GM12878 (cell line): ENCODE data around the gene NT5C1A. TPM values are rescaled to one million over a fixed set of nuclear protein-coding genes. Genes with fewer than 3 reads are reported as not detected.

Experiments used
- ATAC-seq: fragments of 200-7000 bp; cut with Tn5 transposase; 3 replicates; pipeline ENCODE4 v1.9.1; 2020; ENCODE audit warnings: mild to moderate bottlenecking, moderate library complexity
- BruUV-seq: library from RNA; stranded (reverse); fragments of 400-500 nt; replicated peaks from 2 replicates; lab custom pipeline; 2021; lab: Mats Ljungman, UMichigan
- CTCF ChIA-PET: fragments of 300-600 bp; sonication (Branson Sonifier 250); formaldehyde crosslinking; extraction: SDS; loops from one replicate; lab custom pipeline; 2021; ENCODE audit warnings: inconsistent platforms; lab: Yijun Ruan, JAX
- POLR2A ChIA-PET: fragments of 350-600 bp; formaldehyde crosslinking; extraction: SDS; loops from one replicate; lab custom pipeline; 2021; ENCODE audit warnings: inconsistent platforms; lab: Charles Lee
- RAD21 ChIA-PET: fragments of 300-600 bp; sonication (Branson Sonifier 250); formaldehyde crosslinking; loops from one replicate; lab custom pipeline; 2023; ENCODE audit warnings: antibody characterized with exemption; ENCODE audit not compliant: unreplicated experiment; lab: Charles Lee
- SMC1A ChIA-PET: fragments of 300-600 bp; sonication (Branson Sonifier 250); formaldehyde crosslinking; loops from one replicate; lab custom pipeline; 2023; ENCODE audit not compliant: unreplicated experiment, uncharacterized antibody; lab: Charles Lee
- DNase-seq: peaks from one replicate; pipeline ENCODE4 v3.0.0-alpha.2; 2011; ENCODE audit warnings: low read depth, low spot score
- FAIRE-seq: peaks from 3 replicates; lab custom pipeline; 2011; peaks lifted over from hg19 to GRCh38; lab: Jason Lieb, UNC
- H2AFZ ChIP-seq: 2 replicates; pipeline ENCODE4 v1.6.0; 2011; ENCODE audit warnings: low read depth, low read length, control low read depth; ENCODE audit not compliant: control insufficient read depth
- H3K27ac ChIP-seq: 2 replicates; pipeline ENCODE4 v1.5.1; 2011; ENCODE audit warnings: control low read depth; ENCODE audit not compliant: control insufficient read depth, insufficient read depth
- H3K27me3 ChIP-seq, 2 experiments: replicated peaks in 1 of 2; 2 replicates each; pipeline versions ENCODE4 v1.6.0 to v1.6.1; 2011; ENCODE audit warnings: low read length in 1 of 2; ENCODE audit not compliant: control insufficient read depth in 2 of 2, insufficient read depth in 2 of 2
- H3K36me3 ChIP-seq, 2 experiments: 2 replicates each; pipeline ENCODE4 v1.5.1; 2011; ENCODE audit warnings: low read length in 1 of 2; ENCODE audit not compliant: control insufficient read depth in 2 of 2, insufficient read depth in 2 of 2
- H3K4me1 ChIP-seq: 2 replicates; pipeline ENCODE4 v1.6.1; 2011; ENCODE audit warnings: mild to moderate bottlenecking, low read length, moderate library complexity, mixed read lengths; ENCODE audit not compliant: control insufficient read depth, insufficient read depth
- H3K4me2 ChIP-seq: 2 replicates; pipeline ENCODE4 v1.6.0; 2011; ENCODE audit warnings: control low read depth; ENCODE audit not compliant: control insufficient read depth, insufficient read depth
- H3K4me3 ChIP-seq: fragments of 200-600 bp; sonication (generic); 2 replicates; pipeline ENCODE4 v1.5.1; 2016
- H3K79me2 ChIP-seq: 2 replicates; pipeline ENCODE4 v1.6.0; 2011; ENCODE audit warnings: low read length; ENCODE audit not compliant: control insufficient read depth, insufficient read depth
- H3K9ac ChIP-seq: 2 replicates; pipeline ENCODE4 v1.8.0; 2011; ENCODE audit warnings: low read length, control low read depth, mixed read lengths; ENCODE audit not compliant: control insufficient read depth, insufficient read depth
- H3K9me3 ChIP-seq: replicated peaks from 3 replicates; pipeline ENCODE4 v1.5.1; 2011; ENCODE audit warnings: mild to moderate bottlenecking, low read length; ENCODE audit not compliant: control insufficient read depth, insufficient read depth
- H4K20me1 ChIP-seq: 2 replicates; pipeline ENCODE4 v1.6.0; 2011; ENCODE audit not compliant: control insufficient read depth, insufficient read depth
- DPF2 ChIP-seq: fragments of 450-650 bp; IDR thresholded peaks from 2 replicates; pipeline ENCODE4 v1.6.1; 2017; ENCODE audit warnings: mild to moderate bottlenecking
- HSF1 ChIP-seq: fragments of 150-350 bp; IDR thresholded peaks from 2 replicates; pipeline ENCODE4 v1.6.1; 2014; ENCODE audit warnings: mild to moderate bottlenecking, low read depth, low read length
- IKZF1 ChIP-seq: fragments of 450-650 bp; conservative IDR thresholded peaks from 2 replicates; pipeline ENCODE4 v1.6.1; 2017; ENCODE audit warnings: antibody characterized with exemption, mild to moderate bottlenecking
- LARP7 ChIP-seq: fragments of 450-650 bp; IDR thresholded peaks from 2 replicates; pipeline ENCODE4 v1.6.1; 2017; ENCODE audit warnings: mild to moderate bottlenecking
- PRDM15 ChIP-seq: fragments of 450-650 bp; formaldehyde crosslinking; IDR thresholded peaks from 2 replicates; pipeline ENCODE4 v1.4.0; 2020; ENCODE audit warnings: mild to moderate bottlenecking, moderate library complexity
- SMAD1 ChIP-seq: fragments of 450-650 bp; IDR thresholded peaks from 2 replicates; pipeline ENCODE4 v1.6.1; 2018; ENCODE audit warnings: mild to moderate bottlenecking, low read depth; ENCODE audit not compliant: partially characterized antibody
- SMARCA5 ChIP-seq: fragments of 450-650 bp; IDR thresholded peaks from 2 replicates; pipeline ENCODE4 v1.6.1; 2017; ENCODE audit warnings: mild to moderate bottlenecking
- SUPT20H ChIP-seq: IDR thresholded peaks from 2 replicates; pipeline ENCODE4 v1.6.1; 2011; ENCODE audit warnings: low read depth, mild to moderate bottlenecking, low read length, moderate library complexity, borderline replicate concordance; ENCODE audit not compliant: control insufficient read depth
- USF2 ChIP-seq: IDR thresholded peaks from 2 replicates; pipeline ENCODE4 v1.6.1; 2011; ENCODE audit warnings: low read depth, low read length, improper control_type of control experiment, borderline replicate concordance
- WGBS: methylation state at CpG from one replicate; pipeline ENCODE4 v1.1.6; 2016; ENCODE audit warnings: low lambda C conversion rate; ENCODE audit not compliant: insufficient replicate concordance, insufficient coverage; ENCODE audit errors: missing lambda C conversion rate; 5-methylcytosine and 5-hydroxymethylcytosine counted together
- in situ Hi-C: fragments of 300-500 bp; cut with MboI; formaldehyde crosslinking; loops from 9 replicates; pipeline ENCODE4 v1.14.3; 2018; ENCODE audit warnings: mixed read lengths
- intact Hi-C: fragments of 100-400 bp; cut with micrococcal nuclease; formaldehyde crosslinking; loops from one replicate; pipeline ENCODE4 v1.14.2; 2022; ENCODE audit not compliant: unreplicated experiment
- polyA plus RNA-seq, 11 experiments: library from polyadenylated mRNA; depleted of rRNA in 4 of 11; unstranded in 6 of 11; stranded (reverse) in 5 of 11; fragments of >200 nt; fragmentation: Nextera tagmentation in 4 of 11; fragmentation: Illumina TruSeq in 1 of 11; extraction: Ambion mirVana in 4 of 11; extraction: Trizol in 1 of 11; gene quantifications; 1 replicate in 1 of 11; 2 replicates in 10 of 11; pipeline versions ENCODE4 v1.2.1 to v1.2.3, GENCODE V29; 2011 to 2016; ENCODE audit warnings: inconsistent platforms in 2 of 11, missing spikeins in 2 of 11, low read depth in 1 of 11
- total RNA-seq, 4 experiments: library from RNA; depleted of rRNA in 3 of 4; stranded (reverse); fragments of >200 nt in 3 of 4; fragmentation: Illumina TruSeq in 1 of 4; extraction: Trizol in 1 of 4; gene quantifications; 2 replicates each; pipeline versions ENCODE4 v1.2.1 to v1.2.3, GENCODE V29; 2013 to 2021
- TF ChIP-seq, protein P1 (sequence below): fragments of 450-650 bp; IDR thresholded peaks from 2 replicates; pipeline ENCODE4 v1.6.1; 2014; ENCODE audit warnings: mild to moderate bottlenecking

Gene NT5C1A
- total and polyA plus RNA-seq, 10 of the 15 experiments (the other 5 are each of a cell fraction or from before 2014, with no cell fraction given), result 0.05 to 0.77 (median 0.22) TPM; not detected in 1

GRCh38 chr1:39635205-39635870 is 36.6 kb downstream of the NT5C1A start:
- in situ Hi-C loops (no loop called here), intact Hi-C loops (no loop called here)
- Histone ChIP-seq H2AFZ (no peak overlapping the region), H3K27ac (no peak overlapping the region), H3K36me3 (no peaks in the 10 kb centered on the region), H3K4me1 (peaks cover 3% of the 10 kb centered on the region; the same call in 1 of the 2 replicates), H3K4me3 (no peak overlapping the region), H3K79me2 (no peaks in the 10 kb centered on the region), H3K4me2 (no peak overlapping the region), H3K9me3 (no peaks in the 10 kb centered on the region), H3K27me3 (peaks cover 2 to 20% of the 10 kb centered on the region in 2 experiments; a peak in 3 of 4 replicates), H3K9ac (no peak overlapping the region), H4K20me1 (no peaks in the 10 kb centered on the region)
- ATAC-seq, result no peak
- BruUV-seq, result no TSS peak
- ChIA-PET CTCF (interaction anchor here (1.4 to 1.7 kb wide), 2 partner anchors 23 to 29 kb away, joined by 3 to 7 read pairs; no protein-coding TSS in a partner anchor), RAD21 (no interaction called here), SMC1A (interaction anchor here (1.1 to 1.4 kb wide), 2 partner anchors 16 to 29 kb away, joined by 3 to 4 read pairs; no protein-coding TSS in a partner anchor), POLR2A (interaction anchor here (0.6 kb wide), 1 partner anchor 522 kb away, joined by 3 read pairs; no protein-coding TSS in a partner anchor)
- TF ChIP-seq SMARCA5, result no peak
- TF ChIP-seq PRDM15, result no peak
- TF ChIP-seq SUPT20H, result no peak
- no peak for TF ChIP-seq IKZF1
- no peak for TF ChIP-seq DPF2
- no peak for TF ChIP-seq USF2
- no peak for TF ChIP-seq LARP7
- TF ChIP-seq, protein P1, sequence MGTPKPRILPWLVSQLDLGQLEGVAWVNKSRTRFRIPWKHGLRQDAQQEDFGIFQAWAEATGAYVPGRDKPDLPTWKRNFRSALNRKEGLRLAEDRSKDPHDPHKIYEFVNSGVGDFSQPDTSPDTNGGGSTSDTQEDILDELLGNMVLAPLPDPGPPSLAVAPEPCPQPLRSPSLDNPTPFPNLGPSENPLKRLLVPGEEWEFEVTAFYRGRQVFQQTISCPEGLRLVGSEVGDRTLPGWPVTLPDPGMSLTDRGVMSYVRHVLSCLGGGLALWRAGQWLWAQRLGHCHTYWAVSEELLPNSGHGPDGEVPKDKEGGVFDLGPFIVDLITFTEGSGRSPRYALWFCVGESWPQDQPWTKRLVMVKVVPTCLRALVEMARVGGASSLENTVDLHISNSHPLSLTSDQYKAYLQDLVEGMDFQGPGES, result no peak
- no peak for TF ChIP-seq SMAD1
- TF ChIP-seq HSF1, result no peak
- WGBS, result 47% methylated on average over 12 of the region's 12 CpGs
- no peak for DNase-seq
- no peak for FAIRE-seq
